ENCODE results near the gene SETX. TPM values are rescaled to one million over a fixed set of nuclear protein-coding genes. Genes with fewer than 3 reads are reported as not detected.

SETX gene
- total and polyA plus RNA-seq, 11 donors, result 11.7 to 42.5 (median 27.5) TPM

DNA sequence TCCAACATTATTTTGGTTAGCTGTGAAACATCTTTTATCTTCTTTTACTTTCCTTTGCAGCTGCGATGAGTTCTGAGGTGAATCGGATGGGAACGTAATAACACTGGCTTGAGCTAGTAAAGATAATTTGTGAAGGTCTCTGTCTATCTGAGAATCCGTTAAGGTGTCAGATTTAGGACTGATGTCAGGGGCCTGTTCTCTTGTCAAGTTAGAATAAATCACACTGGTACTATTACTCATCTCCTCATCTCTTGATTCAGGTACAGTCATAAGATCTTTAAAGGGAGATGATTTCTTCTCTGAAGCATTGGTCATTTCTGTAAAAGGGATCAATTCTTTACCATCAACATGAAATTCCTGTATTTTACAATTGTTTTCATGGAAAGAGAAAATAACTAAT, 26.2 kb downstream of the SETX start:
- no peaks in the 10 kb centered on the region for H3K9me3 ChIP-seq
- intact Hi-C loops (cut with DNase I), result no loop called here
- ATAC-seq (no peak), DNase-seq (no peak)
- 97 to 100% (median 98%) methylated on average over 4 of the region's 4 CpGs for WGBS, 4 donors
- peaks cover 0 to 12% (median 0%) of the 10 kb centered on the region in 12 donors for H3K4me1 ChIP-seq
- H3K27me3 ChIP-seq, result no peaks in the 10 kb centered on the region
- no peak overlapping the region for H3K27ac ChIP-seq
- TF ChIP-seq POLR2A (IDR thresholded peaks at IDR 0.05), result no peak
- TF ChIP-seq, protein P1, sequence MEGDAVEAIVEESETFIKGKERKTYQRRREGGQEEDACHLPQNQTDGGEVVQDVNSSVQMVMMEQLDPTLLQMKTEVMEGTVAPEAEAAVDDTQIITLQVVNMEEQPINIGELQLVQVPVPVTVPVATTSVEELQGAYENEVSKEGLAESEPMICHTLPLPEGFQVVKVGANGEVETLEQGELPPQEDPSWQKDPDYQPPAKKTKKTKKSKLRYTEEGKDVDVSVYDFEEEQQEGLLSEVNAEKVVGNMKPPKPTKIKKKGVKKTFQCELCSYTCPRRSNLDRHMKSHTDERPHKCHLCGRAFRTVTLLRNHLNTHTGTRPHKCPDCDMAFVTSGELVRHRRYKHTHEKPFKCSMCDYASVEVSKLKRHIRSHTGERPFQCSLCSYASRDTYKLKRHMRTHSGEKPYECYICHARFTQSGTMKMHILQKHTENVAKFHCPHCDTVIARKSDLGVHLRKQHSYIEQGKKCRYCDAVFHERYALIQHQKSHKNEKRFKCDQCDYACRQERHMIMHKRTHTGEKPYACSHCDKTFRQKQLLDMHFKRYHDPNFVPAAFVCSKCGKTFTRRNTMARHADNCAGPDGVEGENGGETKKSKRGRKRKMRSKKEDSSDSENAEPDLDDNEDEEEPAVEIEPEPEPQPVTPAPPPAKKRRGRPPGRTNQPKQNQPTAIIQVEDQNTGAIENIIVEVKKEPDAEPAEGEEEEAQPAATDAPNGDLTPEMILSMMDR (IDR thresholded peaks at IDR 0.05), result no peak
- peaks cover 3 to 98% (median 84%) of the 10 kb centered on the region in 9 donors for H3K36me3 ChIP-seq
- no peak overlapping the region for H3K4me3 ChIP-seq

DNA sequence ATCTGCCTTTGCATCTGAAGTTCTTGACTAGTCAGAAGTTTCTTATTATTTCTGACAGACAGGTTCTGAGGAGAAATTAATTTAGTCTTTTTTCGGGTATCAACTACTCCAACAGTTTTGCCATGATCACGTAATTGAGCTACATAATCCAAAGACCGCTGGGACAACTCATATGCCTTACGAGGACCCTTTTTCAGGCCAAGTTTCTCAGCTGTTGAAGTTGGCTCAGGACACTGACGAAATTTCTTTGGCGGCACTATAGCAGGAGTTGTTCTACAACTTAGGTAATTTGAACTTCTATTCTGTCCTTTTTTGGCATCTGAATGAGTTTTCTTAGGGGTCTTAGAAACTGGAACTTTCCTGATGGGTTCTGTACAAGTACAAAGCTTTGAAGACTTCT, 27.2 kb downstream of the SETX start:
- peaks cover 0 to 14% (median 0%) of the 10 kb centered on the region in 12 donors for H3K4me1 ChIP-seq
- H3K36me3 ChIP-seq, result peaks cover 3 to 96% (median 80%) of the 10 kb centered on the region in 9 donors
- H3K27me3 ChIP-seq, result no peaks in the 10 kb centered on the region
- TF ChIP-seq, protein P1 (IDR thresholded peaks at IDR 0.05), result no peak
- TF ChIP-seq POLR2A (IDR thresholded peaks at IDR 0.05), result no peak
- DNase-seq (no peak), ATAC-seq (no peak)
- H3K9me3 ChIP-seq, result no peaks in the 10 kb centered on the region
- WGBS, 4 donors, result 88 to 98% (median 97%) methylated on average over 6 of the region's 6 CpGs
- intact Hi-C loops (cut with DNase I), result no loop called here
- no peak overlapping the region for H3K4me3 ChIP-seq
- no peak overlapping the region for H3K27ac ChIP-seq

DNA sequence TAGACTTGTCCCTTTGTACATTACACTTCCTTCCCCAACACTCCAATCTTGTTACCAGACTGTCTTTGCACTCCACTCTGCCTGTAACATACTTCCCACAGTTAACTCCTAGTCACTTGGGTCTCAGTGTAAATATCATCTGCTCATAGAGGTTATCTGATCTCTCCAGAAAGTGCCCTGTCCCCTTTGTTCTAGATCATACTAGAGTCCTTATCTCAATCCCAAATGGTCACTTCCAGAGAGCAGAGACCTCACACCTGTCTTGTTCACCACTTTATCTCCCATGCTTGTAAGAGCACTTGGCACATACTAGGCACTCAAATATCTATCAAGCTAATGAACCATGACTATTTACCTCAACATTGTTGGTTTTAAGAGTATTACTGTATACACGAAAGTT, 30.4 kb downstream of the SETX start:
- H3K4me1 ChIP-seq, result peaks cover 0 to 29% (median 10%) of the 10 kb centered on the region in 12 donors
- peaks cover 0 to 88% (median 65%) of the 10 kb centered on the region in 9 donors for H3K36me3 ChIP-seq
- DNase-seq (no peak), ATAC-seq (no peak)
- no peak overlapping the region for H3K4me3 ChIP-seq
- no peaks in the 10 kb centered on the region for H3K27me3 ChIP-seq
- H3K9me3 ChIP-seq, result no peaks in the 10 kb centered on the region
- no peak overlapping the region for H3K27ac ChIP-seq
- WGBS, 4 donors, result 93 to 98% (median 97%) methylated on average over 1 of the region's 1 CpG
- TF ChIP-seq, protein P1 (IDR thresholded peaks at IDR 0.05), result no peak
- TF ChIP-seq POLR2A (IDR thresholded peaks at IDR 0.05), result no peak
- intact Hi-C loops (cut with DNase I), result no loop called here

DNA sequence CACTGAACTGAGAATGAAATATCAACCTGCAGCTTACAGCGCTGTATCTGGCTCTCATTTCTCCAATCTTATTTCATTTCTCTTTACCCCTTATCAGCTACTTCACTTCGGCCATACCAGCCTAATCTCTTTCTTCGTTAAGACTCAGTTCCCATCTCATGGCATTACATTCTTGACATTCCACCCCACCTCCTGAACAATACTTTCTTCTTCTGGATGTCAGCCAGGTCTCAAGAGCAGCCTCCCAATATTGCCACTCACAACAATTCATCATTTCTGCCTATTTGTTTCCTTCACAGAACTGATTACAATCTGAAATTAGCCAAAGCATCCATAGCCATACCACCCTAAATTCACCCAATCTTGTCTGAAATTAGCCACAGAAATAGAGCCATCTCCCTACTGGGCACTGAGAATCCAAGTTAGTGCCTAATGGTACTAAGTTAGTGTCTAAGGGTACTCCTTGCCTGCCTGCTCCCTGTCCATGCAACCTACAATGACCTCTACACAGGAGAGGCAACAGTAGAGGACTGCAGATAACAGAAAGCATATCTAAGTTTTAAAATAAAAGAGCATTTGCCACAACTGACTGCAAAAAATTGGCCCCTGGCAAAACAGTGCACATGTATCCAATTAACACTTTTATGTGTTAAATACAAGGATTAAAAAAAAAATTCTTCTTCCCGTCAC, 35.2 kb downstream of the SETX start:
- DNase-seq (no peak), ATAC-seq (peak; percentile 64 to 80 (median 73))
- H3K4me1 ChIP-seq, result peaks cover 0 to 40% (median 16%) of the 10 kb centered on the region in 12 donors
- WGBS, 4 donors, result 42 to 49% (median 46%) methylated on average over 4 of the region's 4 CpGs
- peak overlapping the region in 1 of 12 donors; percentile 16 for H3K27ac ChIP-seq
- intact Hi-C loops (cut with DNase I), result no loop called here
- no peak overlapping the region for H3K4me3 ChIP-seq
- no peak for TF ChIP-seq POLR2A (IDR thresholded peaks at IDR 0.05)
- TF ChIP-seq, protein P1 (IDR thresholded peaks at IDR 0.05), result no peak
- H3K9me3 ChIP-seq, result no peaks in the 10 kb centered on the region
- H3K36me3 ChIP-seq, result peaks cover 0 to 85% (median 52%) of the 10 kb centered on the region in 9 donors
- no peaks in the 10 kb centered on the region for H3K27me3 ChIP-seq

Data from heart left ventricle (tissue), 16 donors.